ENCODE measurements around the gene VPS26B. TPM values are rescaled to one million over a fixed set of nuclear protein-coding genes. Genes with fewer than 3 reads are reported as not detected.

The VPS26B gene
- total RNA-seq, 1 experiment from 2014 or later, result 29.3 TPM

DNA sequence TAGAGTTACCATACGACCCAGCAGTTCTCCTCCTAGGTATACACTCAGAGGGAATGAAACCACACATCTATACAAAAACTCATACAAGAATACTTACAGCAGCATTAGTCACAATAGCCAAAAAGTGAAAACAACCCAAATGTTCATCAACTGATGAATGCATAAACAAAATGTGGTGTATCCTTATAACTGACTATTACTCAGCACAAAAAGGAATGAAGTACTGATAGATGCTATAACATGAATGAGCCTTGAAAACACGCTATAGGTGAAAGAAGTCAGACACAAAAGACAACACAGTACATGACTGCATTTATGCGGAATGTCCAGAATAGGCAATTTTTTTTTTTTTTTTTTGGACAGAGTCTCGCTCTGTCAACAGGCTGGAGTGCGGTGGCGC lies 23.8 kb upstream of the VPS26B start (continued):
- no peak for TF ChIP-seq ARID4B (CRISPR knock-in tag; IDR thresholded peaks at IDR 0.05; ENCODE audit: borderline replicate concordance)
- TF ChIP-seq, protein P1, sequence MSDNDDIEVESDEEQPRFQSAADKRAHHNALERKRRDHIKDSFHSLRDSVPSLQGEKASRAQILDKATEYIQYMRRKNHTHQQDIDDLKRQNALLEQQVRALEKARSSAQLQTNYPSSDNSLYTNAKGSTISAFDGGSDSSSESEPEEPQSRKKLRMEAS (CRISPR knock-in tag; IDR thresholded peaks at IDR 0.05), result no peak
- TF ChIP-seq AFF4 (CRISPR knock-in tag; IDR thresholded peaks at IDR 0.05; ENCODE audit: borderline replicate concordance), result no peak
- TF ChIP-seq, protein P2, sequence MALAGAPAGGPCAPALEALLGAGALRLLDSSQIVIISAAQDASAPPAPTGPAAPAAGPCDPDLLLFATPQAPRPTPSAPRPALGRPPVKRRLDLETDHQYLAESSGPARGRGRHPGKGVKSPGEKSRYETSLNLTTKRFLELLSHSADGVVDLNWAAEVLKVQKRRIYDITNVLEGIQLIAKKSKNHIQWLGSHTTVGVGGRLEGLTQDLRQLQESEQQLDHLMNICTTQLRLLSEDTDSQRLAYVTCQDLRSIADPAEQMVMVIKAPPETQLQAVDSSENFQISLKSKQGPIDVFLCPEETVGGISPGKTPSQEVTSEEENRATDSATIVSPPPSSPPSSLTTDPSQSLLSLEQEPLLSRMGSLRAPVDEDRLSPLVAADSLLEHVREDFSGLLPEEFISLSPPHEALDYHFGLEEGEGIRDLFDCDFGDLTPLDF (CRISPR knock-in tag; IDR thresholded peaks at IDR 0.05), result no peak
- no peak for TF ChIP-seq GTF2I (CRISPR knock-in tag; conservative IDR thresholded peaks at IDR 0.05)
- TF ChIP-seq, protein P3, sequence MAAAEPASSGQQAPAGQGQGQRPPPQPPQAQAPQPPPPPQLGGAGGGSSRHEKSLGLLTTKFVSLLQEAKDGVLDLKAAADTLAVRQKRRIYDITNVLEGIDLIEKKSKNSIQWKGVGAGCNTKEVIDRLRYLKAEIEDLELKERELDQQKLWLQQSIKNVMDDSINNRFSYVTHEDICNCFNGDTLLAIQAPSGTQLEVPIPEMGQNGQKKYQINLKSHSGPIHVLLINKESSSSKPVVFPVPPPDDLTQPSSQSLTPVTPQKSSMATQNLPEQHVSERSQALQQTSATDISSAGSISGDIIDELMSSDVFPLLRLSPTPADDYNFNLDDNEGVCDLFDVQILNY (CRISPR knock-in tag; IDR thresholded peaks at IDR 0.05), result no peak
- TF ChIP-seq OVOL2 (CRISPR knock-in tag; IDR thresholded peaks at IDR 0.05; ENCODE audit: borderline replicate concordance), result no peak
- no peak for TF ChIP-seq E2F4 (CRISPR knock-in tag; IDR thresholded peaks at IDR 0.05; ENCODE audit: borderline replicate concordance, low read depth)

DNA sequence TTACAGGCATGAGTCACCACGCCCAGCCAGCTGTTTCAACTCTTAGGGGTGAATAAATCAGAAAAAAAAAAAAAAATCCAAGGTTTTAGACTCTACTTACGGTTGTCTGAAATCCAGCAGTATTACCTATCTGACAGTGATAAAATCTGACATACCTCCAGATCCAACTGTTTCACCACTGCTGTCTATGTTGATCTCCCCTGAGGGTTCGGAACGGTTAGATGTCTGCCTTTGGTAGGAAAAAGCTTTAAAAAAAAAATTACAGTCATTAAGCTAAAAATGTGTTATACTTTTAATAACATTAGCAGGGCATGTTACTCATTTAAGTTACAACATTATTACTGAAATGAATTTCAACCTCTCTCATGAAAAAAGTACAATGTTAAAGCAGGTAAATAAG lies 21.8 kb upstream of the VPS26B start:
- no peak for DNase-seq (ENCODE audit: low spot score)
- ChIA-PET CTCF (no interaction called here), POLR2A (no interaction called here)
- Mint-ChIP-seq H3K4me3 (no peak overlapping the region), H3K27ac (no peak overlapping the region), H3K36me3 (peaks cover 79% of the 10 kb centered on the region), H3K27me3 (ENCODE audit: low read depth) (no peaks in the 10 kb centered on the region), H3K4me1 (peaks cover 8% of the 10 kb centered on the region), H3K9me3 (no peaks in the 10 kb centered on the region)
- TF ChIP-seq FOXP1 (CRISPR knock-in tag; IDR thresholded peaks at IDR 0.05; ENCODE audit: borderline replicate concordance) (no peak), GTF2I (CRISPR knock-in tag; conservative IDR thresholded peaks at IDR 0.05) (no peak), ZNF263 (CRISPR knock-in tag; IDR thresholded peaks at IDR 0.05; ENCODE audit: low read depth) (no peak), KAT7 (CRISPR knock-in tag; IDR thresholded peaks at IDR 0.05; ENCODE audit: borderline replicate concordance) (no peak)
- no peak for ATAC-seq
